ENCODE data around the gene DNAH6. TPM values are rescaled to one million over a fixed set of nuclear protein-coding genes. Genes with fewer than 3 reads are reported as not detected.

DNAH6 gene
- total RNA-seq, 1 donor from 2014 or later, result not detected

DNA sequence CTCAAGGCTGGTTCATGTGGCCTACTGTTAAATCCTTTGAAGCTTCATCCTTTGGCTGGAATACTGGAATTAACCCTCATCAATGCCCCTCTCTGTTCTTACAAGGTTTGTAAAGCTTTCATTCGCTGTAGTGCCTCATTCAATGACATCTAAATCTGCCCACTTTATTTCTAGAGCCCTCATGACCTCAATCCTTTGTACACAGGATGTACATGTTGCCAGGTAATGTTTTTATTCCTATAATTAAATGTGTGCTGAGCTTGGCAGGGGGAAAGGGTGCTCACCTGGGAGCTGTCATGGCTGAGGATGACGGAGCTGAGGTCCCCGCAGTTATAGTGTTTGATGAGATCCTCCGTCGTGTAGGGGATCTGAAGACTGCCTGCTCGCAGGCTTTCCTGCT lies 325.3 kb downstream of the DNAH6 start:
- Histone ChIP-seq H3K4me1 (no peaks in the 10 kb centered on the region), H3K9me3 (no peaks in the 10 kb centered on the region), H3K27me3 (no peaks in the 10 kb centered on the region), H3K27ac (no peak overlapping the region), H3K36me3 (no peaks in the 10 kb centered on the region), H3K4me3 (no peak overlapping the region)
- intact Hi-C loops (cut with DNase I), result no loop called here
- no peak for DNase-seq (ENCODE audit: low spot score in 2 of 2)
- TF ChIP-seq CTCF (IDR thresholded peaks at IDR 0.05), result no peak

DNA sequence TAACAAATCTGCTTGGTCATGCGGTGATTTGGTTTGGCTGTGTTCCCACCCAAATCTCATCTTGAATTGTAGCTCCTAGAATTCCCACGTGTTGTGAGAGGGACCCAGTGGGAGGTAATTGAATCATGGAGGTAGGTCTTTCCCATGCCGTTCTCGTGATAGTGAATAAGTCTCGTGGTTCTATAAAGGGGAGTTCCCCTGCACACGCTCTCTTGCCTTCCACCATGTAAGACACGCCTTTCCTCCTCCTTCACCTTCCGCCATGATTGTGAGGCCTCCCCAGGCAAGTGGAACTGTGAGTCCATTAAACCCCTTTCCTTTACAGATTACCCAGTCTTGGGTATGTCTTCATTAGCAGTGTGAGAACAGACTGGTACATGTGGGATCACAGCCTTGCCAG lies 327.8 kb downstream of the DNAH6 start:
- Histone ChIP-seq H3K4me3 (no peak overlapping the region), H3K9me3 (no peaks in the 10 kb centered on the region), H3K27me3 (no peaks in the 10 kb centered on the region), H3K36me3 (no peaks in the 10 kb centered on the region), H3K27ac (no peak overlapping the region), H3K4me1 (no peaks in the 10 kb centered on the region)
- no peak for DNase-seq (ENCODE audit: low spot score in 2 of 2)
- intact Hi-C loops (cut with DNase I), result no loop called here
- no peak for TF ChIP-seq CTCF (IDR thresholded peaks at IDR 0.05)

DNA sequence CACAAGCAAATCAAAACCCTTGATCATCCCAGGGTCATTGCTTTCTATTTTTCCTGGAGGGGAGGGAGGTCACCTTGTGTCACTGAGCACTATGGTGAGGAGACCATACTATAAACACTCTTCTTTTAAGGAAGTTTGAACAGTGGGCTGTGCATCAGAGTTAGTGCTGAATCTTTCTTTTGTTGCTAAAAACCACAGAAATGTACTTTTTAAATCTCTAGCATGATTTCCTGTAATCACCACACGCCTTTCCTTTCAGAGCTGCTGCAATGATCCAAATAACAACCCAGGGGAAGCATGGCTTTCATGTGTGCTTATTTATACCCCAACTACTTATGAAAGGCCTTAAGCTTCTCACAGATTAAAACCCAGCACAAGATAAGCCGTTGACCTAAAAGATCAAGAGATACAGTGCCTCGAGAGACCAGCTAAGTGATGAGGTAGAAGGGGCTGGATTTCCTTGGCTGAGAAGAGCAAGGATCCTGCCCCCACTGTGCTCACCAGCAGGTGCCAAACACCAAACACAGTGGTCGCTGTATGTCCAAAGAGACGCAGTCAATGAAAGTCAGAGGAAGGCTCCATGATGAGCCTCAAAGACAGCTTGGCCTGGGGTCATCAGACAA lies 329.9 kb downstream of the DNAH6 start:
- Histone ChIP-seq H3K4me1 (no peaks in the 10 kb centered on the region), H3K27me3 (no peaks in the 10 kb centered on the region), H3K27ac (peak overlapping the region; percentile 0 to 56), H3K36me3 (no peaks in the 10 kb centered on the region), H3K9me3 (no peaks in the 10 kb centered on the region), H3K4me3 (no peak overlapping the region)
- peak in 1 of 2 donors; percentile 34 for DNase-seq (ENCODE audit: low spot score in 2 of 2)
- no peak for TF ChIP-seq CTCF (IDR thresholded peaks at IDR 0.05)
- intact Hi-C loops (cut with DNase I), result no loop called here

DNA sequence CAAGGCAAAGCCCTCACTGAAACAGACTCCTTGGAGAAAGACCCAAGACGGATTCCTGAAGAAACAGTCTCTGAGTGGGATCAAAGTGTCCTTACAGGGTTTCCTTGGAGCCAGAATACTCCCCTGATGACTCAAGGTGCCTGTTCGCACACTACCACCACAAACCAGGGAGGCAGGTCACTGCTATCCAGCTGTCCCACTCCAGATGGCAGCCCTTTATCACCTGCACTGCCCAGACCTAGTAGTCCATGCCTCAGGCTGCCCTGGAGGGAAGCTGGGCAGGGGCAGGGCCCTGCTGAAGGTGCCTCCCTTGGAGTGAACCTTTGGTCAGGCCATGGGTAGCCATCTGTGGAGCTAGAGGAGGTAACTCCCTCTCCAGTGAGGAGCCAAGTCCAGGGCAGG lies 330.4 kb downstream of the DNAH6 start:
- intact Hi-C loops (cut with DNase I), result no loop called here
- H3K36me3 ChIP-seq, result no peaks in the 10 kb centered on the region
- no peak overlapping the region for H3K4me3 ChIP-seq
- no peak for TF ChIP-seq CTCF (IDR thresholded peaks at IDR 0.05)
- no peaks in the 10 kb centered on the region for H3K9me3 ChIP-seq
- H3K4me1 ChIP-seq, result no peaks in the 10 kb centered on the region
- no peaks in the 10 kb centered on the region for H3K27me3 ChIP-seq
- H3K27ac ChIP-seq, result peak overlapping the region; percentile 0 to 56
- peak in 1 of 2 donors; percentile 28 for DNase-seq (ENCODE audit: low spot score in 2 of 2)

DNA sequence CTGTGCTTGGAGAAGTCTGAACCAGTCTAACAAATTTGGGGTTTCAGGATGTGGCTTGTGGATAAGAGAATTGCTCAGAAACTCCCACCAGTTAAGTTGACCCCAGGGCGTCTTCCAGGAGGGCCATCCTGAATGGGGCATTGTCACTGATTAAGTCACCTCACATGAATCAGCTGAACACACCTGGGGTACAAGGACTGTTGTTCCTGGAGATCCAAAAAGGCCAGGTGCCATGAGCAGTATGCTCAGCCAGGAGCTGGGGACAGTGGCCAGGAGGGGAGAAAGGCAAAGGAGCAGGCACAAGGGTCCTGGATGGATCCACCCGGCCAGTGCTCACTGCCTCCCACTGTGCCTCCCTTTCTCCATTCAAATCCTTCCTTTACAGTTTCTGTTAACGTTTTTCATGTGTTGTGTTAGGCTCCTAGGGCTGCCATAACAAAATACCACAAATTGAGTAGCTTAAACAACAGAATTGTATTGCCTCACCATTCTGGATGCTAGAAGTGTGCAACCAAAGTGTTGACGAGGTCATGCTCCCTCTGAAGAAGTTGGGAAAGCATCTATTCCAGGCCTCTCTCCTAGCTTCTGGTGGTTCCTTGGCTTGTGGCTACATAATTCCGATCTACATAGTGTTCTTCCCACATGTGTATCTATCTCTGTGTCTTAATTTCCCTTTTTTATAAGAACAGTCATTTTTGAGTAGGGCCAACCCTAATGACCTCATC lies 331.2 kb downstream of the DNAH6 start:
- peak in 1 of 2 donors; percentile 22 for DNase-seq (ENCODE audit: low spot score in 2 of 2)
- intact Hi-C loops (cut with DNase I), result no loop called here
- H3K27me3 ChIP-seq, result no peaks in the 10 kb centered on the region
- no peak overlapping the region for H3K4me3 ChIP-seq
- TF ChIP-seq CTCF (IDR thresholded peaks at IDR 0.05), result no peak
- no peak overlapping the region for H3K27ac ChIP-seq
- no peaks in the 10 kb centered on the region for H3K36me3 ChIP-seq
- H3K9me3 ChIP-seq, result no peaks in the 10 kb centered on the region
- no peaks in the 10 kb centered on the region for H3K4me1 ChIP-seq

All from ascending aorta (tissue), 2 donors.